HG03378 (cell line): ENCODE measurements around the gene KRTAP4-12.
"Not testable (repeated sequence)": the region's sequence is repeated elsewhere in the genome, so short reads cannot be mapped to it uniquely, and the experiment has no call there.

ENCODE experiments used
- ATAC-seq: cut with Tn5 transposase; IDR thresholded peaks from one replicate; pipeline ENCODE4 v1.9.1; 2021; ENCODE audit warnings: mild to moderate bottlenecking, moderate library complexity; ENCODE audit not compliant: unreplicated experiment

KRTAP4-12 gene

DNA sequence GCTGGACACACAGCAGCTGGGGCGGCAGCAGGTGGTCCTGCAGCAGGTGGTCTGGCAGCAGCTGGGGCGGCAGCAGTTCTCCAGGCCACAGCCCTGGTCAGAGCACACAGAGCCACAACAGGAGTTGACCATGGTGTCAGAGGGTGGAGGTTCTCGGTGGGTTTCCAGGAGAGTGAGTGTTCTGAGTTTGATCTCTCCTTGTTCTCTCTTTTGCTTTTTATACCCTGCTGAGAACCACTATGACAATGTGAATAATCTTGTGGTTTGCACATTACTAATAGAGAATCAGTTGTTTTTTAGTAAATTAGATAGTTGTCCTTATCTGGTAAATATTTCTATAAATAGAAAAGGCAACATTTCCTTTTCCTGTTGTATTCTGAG lies at the start of gene KRTAP4-12:
TSS of gene KRTAP4-12 (minus strand) at position 192 of the 381 bp plus-strand sequence. CDS start at position 132, 60 bp downstream.
- not testable (repeated sequence) for ATAC-seq

DNA sequence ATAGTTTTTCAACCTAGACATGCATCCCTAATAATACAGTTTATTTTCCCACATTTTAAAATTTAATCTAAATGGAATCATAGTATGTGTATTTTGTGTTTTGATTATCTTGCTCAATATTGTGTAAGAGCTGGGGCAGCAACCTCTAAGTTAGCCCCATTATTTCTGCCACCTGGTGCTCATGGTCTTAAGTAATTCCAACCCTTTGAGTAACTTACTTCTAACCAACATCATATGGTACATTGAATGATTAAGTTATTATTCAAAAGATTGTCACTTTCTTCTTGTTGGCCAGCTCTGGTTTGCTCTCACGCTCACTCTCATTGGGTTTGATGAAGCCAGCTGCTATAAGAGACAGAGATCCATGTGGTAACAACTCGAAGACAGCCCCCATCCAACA lies 47.9 kb upstream of the KRTAP4-12 start:
- ATAC-seq: no peak

DNA sequence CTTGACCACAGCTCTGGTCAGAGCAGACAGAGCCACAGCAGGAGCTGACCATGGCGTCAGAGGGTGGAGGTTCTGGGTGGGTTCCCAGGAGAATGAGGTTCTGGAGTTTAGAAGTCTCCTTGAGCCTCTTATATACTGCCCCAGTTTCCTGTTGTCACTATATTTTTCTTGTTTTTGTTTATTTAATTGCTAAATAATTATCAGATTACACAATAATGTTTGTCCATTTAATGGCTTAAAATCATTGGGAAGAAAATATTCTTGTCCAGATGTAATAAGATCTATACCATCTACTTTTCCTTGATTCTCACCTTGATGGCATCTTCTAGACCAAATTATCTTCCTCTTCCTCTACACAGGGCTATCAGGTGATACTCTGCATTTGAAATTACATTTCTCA lies 44.1 kb upstream of the KRTAP4-12 start, which contains the start of gene KRTAP4-3:
TSS of gene KRTAP4-3 (minus strand) at position 101 of the 400 bp plus-strand sequence. CDS start at position 52, 49 bp downstream.
- no peak for ATAC-seq

DNA sequence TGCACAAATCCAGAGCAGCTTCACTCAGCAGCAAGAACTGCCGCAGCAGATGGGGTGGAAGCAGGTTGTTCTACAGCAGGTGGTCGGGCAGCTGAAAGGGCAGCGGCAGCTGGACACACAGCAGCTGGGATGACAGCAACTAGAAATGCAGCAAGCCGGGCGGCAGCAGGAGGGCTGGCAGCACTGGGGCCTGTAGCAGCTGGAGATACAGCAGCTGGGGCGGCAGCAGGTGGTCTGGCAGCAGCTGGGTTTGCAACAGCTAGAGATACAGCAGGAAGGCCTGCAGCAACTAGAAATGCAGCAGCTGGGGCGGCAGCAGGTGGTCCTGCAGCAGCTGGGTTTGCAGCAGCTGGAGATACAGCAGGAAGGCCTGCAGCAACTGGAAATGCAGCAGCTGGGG lies 43.6 kb upstream of the KRTAP4-12 start:
- no peak for ATAC-seq

DNA sequence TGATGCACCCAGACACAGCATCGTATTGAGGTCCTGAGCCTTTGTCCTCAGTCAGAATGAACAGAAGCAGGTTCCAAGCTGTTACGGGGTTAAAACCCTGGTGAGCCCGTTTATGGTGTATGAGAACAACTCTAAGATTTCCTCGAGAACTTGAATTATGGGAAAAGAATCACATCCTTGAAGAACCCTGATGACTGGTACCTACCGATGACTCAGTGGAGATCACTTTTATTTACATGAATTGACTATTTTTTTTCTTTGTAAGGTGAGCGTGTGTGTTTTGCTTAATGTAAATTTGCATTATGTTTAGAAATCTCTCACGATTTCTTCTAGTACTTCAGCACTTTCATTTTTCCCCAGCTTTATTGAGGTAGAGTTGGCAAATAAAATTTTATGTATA lies 39.8 kb upstream of the KRTAP4-12 start:
- ATAC-seq: no peak

DNA sequence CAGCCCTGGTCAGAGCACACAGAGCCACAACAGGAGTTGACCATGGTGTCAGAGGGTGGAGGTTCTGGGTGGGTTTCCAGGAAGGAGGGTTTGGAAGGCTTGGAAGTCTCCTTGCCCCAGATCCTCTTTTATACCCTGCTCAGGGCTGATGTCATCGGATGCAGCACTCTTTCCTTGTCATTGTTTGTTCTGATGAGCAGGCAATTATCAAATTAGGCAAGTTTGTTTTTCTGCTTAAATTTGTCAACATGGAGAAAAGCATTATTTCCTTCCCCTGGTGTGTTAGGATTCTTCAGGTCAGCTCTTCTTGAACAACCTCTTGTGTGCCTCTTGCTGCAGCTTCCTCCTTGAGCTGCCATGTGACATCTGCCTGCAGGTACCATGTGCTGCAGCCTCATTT lies 36.7 kb upstream of the KRTAP4-12 start, which contains the start of gene KRTAP4-4:
TSS of gene KRTAP4-4 (minus strand) at position 101 of the 400 bp plus-strand sequence. CDS start at position 44, 57 bp downstream.
- no peak for ATAC-seq

DNA sequence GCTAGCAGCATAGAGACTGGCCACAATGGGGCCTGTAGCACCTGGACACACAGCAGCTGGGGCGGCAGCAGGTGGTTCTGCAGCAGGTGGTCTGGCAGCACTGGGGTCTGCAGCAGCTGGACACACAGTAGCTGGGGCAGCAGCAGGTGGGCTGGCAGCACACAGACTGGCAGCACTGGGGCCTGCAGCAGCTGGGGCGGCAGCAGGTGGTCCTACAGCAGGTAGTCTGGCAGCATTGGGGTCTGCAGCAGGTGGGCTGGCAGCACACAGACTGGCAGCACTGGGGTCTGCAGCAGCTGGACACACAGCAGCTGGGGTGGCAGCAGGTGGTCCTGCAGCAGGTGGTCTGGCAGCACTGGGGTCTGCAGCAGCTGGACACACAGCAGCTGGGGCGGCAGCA lies 36.2 kb upstream of the KRTAP4-12 start:
- ATAC-seq: not testable (repeated sequence)

DNA sequence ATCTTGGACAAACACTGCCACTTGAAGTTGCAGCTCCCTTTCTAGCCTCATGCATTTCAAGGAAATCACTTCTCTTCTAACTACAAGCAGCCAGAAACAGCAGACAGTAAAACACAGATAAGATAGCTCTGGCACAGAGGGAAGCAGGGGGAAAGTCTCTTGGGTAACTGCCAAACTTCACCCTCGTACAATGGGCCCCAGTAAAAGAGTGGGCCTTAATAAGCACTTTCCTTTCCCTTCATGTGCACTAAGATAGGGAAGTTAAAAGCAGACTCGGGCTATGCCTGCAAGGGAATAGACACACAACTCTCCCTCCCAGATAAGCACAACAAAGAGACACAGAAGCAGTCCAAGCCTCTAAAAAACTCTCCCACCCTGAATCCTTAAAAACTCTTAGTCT lies 29.9 kb upstream of the KRTAP4-12 start:
- ATAC-seq: no peak

DNA sequence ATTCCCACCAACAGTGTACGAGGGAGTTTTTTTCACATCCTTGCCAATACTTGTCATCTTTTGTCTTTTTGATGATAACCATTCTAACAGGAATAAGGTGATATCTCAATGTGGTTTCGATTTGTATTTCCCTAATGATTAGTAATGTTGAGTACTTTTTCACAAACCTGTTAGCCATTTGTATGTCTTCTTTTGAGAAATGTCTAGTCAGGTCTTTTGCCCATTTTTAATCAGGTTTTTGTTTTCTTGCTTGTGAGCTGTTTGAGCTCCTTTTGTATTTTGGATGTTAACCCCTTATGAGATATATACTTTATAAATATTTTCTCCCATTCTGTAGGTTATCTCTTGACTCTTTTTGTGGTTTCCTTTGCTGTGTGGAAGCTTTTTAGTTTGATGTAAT lies 27.5 kb upstream of the KRTAP4-12 start:
- no peak for ATAC-seq

DNA sequence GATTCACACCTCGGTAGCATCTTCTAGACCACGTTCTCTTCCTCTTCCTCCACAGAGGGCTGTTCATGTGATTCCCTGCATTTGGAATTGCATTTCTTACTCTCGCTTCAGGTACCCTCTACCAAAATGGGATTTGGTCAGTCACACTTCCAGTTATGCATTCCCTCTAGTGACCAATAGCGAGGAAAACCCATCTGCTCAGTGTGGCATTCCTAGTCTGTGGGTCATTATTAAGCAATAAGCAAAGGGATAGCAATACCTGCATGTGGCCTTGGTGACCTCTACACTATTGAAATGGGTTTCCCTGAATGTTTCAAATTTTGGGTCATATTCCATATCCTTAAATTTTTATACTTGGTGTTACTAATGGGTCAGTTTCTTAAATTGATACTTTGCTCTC lies 26.0 kb upstream of the KRTAP4-12 start:
- no peak for ATAC-seq

DNA sequence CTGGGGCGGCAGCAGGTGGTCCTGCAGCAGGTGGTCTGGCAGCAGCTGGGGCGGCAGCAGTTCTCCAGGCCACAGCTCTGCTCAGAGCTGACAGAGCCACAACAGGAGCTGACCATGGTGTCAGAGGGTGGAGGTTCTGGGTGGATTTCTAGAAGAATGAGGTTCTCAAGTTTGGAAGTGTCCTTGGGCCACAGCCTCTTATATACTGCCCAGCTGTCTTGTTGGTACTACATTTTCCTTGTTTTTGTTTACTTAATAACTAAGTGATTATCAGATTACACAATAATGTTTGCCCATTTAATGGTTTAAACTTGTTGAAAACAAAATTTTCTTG lies 25.6 kb upstream of the KRTAP4-12 start, which contains the start of gene KRTAP4-5:
TSS of gene KRTAP4-5 (minus strand) at position 174 of the 334 bp plus-strand sequence. CDS start at position 116, 58 bp downstream.
- no peak for ATAC-seq

DNA sequence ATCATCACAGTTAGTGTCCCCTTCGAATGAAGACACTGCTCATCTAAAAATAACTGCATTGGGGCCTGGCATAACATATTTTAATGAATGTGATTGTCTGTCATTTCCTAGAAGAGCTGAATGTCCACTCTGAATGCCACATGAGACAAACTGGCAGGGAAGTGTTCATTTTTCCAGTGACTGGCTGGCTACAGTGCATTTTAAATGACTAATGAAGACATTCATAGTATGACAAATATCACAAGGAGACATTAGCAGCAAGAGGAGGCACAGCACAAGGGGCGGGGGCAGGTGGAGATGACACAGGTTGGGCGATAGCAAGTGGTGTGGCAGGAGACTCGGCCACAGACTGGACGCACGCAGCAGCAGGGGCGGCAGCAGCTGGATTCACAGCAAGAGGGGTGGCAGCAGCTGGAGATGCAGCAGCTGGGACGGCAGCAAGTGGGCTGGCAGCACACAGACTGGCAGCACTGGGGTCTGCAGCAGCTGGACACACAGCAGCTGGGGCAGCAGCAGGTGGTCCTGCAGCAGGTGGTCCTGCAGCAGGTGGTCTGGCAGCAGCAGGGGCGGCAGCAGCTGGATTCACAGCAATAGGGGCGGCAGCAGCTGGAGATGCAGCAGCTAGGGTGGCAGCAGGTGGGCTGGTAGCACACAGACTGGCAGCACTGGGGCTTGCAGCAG lies 25.1 kb upstream of the KRTAP4-12 start:
- not testable (repeated sequence) for ATAC-seq

DNA sequence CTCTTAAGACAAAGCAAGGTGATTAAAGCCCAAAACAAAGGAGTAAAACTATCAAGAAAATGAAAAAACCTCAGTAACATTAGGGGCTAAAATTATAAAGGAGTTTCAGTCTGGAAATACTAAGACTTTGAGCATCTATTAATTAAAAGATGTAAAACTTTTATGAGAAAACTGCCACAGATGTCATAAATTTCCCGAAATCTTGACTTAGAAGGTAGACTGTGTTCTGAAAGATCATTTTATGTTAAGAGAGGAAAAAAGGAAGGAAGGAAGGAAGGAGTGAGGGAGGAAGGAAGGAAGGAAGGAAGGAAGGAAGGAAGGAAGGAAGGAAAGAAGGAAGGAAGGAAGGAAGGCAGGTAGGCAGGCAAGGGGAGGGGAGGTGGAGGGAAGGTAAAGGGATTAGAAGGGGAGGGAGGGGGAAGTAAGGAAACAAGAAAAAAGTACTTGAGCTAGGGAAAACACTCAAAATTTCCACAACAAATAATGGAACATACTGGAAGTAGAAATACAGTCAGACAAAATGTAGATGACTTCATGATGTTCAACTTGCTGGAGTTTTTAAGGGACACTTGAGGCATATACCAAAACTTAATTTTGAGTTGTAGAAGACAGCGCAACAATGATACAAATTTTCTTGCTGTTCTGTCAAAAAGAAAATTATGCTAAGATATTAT lies 23.7 kb upstream of the KRTAP4-12 start:
- ATAC-seq: no peak

DNA sequence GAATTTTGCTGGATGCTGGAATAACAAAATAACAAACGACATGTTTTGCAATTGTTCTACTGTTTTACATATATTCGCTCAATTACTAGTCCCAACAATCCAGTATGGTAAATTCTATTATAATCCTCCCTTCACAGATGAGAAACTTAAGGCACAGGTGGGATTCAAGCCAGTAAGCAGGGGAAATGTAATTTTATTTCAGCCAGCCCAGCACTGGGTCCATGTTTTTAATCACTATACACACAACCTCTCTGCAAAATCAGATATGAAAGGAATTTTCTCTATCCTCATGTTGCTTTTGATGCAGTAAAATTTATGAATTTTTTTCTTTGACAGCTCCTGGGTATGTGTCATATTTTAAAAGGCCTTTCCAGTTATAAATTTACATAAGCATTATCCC lies 21.3 kb upstream of the KRTAP4-12 start:
- ATAC-seq: no peak

DNA sequence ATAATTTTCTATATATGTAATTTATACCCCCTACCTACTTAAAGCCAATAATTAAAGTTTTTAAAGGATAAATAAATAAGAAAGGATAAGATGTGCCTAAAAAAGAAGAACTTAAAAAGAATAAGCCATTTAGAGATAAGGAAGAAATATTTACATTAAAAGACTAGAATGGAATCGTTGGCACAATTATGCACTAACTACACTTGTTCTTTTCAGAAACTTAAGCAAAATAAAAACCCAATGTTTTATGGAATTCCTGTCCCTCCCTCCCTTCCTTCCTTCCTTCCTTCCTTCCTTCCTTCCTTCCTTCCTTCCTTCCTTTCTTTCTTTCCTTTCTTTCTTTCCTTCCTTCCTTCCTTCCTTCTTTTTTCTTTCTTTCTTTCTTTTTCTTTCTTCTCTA lies 20.9 kb upstream of the KRTAP4-12 start:
- no peak for ATAC-seq

DNA sequence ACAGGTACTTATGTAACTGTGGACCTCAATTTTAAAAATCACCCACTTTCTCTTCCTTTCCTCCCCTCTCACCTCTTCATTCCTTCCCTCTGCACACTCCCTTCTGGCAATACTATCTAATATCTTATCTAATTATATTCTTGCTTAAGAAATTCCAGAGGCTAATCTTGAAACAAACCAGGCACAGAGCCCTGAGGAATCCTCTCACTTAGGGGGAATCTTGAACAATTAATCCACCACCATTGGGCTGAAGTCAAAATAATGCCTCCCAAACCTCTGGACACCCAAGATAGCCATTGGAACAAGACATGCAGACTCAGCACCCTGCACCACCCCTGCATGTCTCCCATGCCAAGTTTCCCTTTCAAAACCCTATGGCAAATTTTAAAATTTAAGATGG lies 17.4 kb upstream of the KRTAP4-12 start:
- ATAC-seq: no peak

DNA sequence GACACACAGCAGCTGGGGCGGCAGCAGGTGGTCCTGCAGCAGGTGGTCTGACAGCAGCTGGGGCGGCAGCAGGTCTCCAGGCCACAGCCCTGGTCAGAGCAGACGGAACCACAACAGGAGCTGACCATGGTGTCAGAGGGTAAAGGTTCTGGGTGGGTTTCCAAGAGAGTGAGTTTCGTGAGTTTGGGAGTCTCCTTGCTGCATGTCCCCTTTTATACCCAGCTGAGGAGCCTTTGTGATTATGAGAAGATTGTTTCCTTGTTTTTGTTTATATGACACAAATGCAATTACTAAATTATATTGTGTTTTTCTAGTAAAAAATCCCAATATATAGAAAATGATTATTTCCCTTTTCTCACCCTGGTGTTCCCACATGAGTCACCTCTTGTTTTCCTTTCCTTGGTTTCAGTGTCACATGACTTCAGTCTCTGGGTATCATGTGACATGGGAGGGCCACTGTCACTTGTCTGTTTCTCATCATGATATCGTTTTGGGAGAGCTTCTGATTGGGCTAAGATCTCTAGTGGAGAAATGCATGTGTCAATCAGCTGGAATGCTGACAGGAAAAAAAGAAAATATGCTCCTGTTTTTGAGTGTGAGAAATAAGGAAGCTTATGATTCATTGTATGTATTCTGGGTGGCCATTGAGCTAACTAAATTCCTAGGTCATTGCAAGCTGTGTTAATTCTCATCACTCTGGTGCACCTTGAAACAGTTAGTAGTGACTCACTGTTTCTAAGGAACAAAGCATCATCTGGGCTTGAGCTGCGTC lies 16.6 kb upstream of the KRTAP4-12 start, which contains the start of gene KRTAP4-6:
TSS of gene KRTAP4-6 (minus strand) at position 185 of the 772 bp plus-strand sequence. CDS start at position 128, 57 bp downstream.
- ATAC-seq: no peak

DNA sequence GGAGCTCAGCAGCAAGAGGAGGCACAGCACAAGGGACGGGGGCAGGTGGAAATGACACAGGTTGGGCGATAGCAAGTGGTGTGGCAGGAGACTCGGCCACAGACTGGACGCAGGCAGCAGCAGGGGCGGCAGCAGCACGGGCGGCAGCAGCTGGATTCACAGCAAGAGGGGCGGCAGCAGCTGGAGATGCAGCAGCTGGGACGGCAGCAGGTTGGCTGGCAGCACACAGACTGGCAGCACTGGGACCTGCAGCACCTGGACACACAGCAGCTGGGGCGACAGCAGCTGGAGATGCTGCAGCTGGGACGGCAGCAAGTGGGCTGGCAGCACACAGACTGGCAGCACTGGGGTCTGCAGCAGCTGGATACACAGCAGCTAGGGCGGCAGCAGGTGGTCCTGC lies 15.9 kb upstream of the KRTAP4-12 start:
- not testable (repeated sequence) for ATAC-seq

DNA sequence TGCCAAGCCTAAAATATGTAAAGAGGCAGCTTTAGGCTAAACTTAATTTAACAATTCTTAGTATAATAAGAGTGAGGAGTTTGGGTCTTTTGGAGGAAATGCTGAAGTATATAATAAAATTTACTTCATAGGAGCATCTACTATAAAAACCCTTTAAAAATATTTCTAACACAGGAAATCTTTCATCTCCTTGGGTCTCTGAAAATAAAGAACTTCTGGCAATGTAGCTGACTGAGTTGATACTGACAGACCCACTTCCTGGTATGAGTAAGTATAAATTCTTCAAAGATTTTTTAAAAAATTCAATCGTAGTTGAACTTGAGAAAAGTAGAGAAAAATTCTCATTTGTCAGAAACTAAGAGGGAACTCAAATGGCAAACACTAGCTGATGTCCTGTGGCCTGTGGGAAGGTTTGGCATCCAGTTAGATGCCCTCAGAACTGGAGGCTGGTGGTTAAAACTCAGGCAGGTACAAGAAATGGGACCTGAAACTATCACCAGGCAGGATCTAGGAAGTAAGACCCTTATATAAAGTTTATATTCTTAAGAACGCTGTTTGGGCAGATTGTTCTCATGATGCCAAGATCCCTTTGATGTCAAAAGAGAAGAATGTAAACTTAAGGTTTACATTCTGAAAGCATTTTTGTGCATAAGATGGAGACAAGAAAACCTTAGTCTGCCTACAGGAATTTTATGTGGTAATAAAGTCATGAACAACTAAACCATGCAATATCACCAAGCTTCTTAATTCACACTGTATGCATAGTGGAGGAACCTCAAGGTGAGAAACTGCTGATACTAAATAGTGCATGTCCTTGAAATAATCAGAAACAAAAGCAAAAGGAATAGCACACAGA lies 10.1 kb upstream of the KRTAP4-12 start:
- no peak for ATAC-seq

DNA sequence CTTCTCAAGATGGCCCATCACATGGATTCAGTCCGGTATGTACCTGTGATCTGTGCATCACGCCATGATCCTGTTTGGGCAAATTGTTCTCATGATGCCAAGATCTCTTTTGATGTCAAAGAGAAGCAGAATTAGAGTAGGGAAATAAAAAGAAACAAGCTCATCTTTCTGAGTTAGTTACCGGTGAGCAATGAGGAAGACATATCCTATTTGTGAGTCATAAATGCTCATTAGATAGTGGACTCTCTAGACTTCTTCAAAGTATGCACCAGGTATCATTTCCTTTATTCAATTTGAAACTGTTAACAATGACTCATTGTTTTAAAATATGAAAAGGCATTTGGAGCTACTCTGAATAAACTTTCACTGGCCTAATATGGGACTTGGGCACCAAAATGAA lies 8.0 kb upstream of the KRTAP4-12 start:
- ATAC-seq: no peak
